ENCODE measurements around the gene AKAP1. TPM values are rescaled to one million over a fixed set of nuclear protein-coding genes. Genes with fewer than 3 reads are reported as not detected.

The AKAP1 gene
- total and polyA plus RNA-seq, 2 of the 8 experiments (the other 6 are each of a cell fraction or from before 2014, with no cell fraction given), result 120 to 156 TPM

- H3K4me2 ChIP-seq (ENCODE audit: insufficient read depth in 1 of 2, low read depth in 2 of 2, low read length in 2 of 2), result no peak overlapping the region
- H3K4me3 ChIP-seq (ENCODE audit: extremely low read depth in 1 of 4, insufficient read depth in 2 of 4, low read depth in 3 of 4, low read length in 4 of 4), result no peak overlapping the region
- no peaks in the 10 kb centered on the region for H3K79me1 ChIP-seq (ENCODE audit: low read depth, low read length)
- 90% methylated on average over 61 of the region's 69 CpGs; no CpG with 5 or more reads in 1 of the 2 experiments for WGBS, 2 experiments (ENCODE audit: extremely low coverage in 1 of 2, insufficient coverage in 1 of 2, insufficient read length in 1 of 2, insufficient replicate concordance in 2 of 2, low coverage in 1 of 2, low lambda C conversion rate in 2 of 2, missing lambda C conversion rate in 1 of 2)
- no peaks in the 10 kb centered on the region for H3K36me3 ChIP-seq (ENCODE audit: control insufficient read depth in 2 of 4, insufficient read depth in 4 of 4, low read length in 3 of 4)
- H3K27ac ChIP-seq (ENCODE audit: low read depth, low read length), result no peak overlapping the region
- no peak overlapping the region for H2AK5ac ChIP-seq (ENCODE audit: low read depth, low read length)
- H2AFZ ChIP-seq (ENCODE audit: low read length), result no peak overlapping the region
- no peak overlapping the region for H3K4ac ChIP-seq (replicated peaks; ENCODE audit: insufficient read length, low read depth, low read length)
- H4K8ac ChIP-seq (ENCODE audit: extremely low read depth, insufficient read depth, low read length), result peak overlapping the region; percentile 35
- no peaks in the 10 kb centered on the region for H3K23me2 ChIP-seq (ENCODE audit: low read depth, low read length)
- no peak overlapping the region; the same call in 1 of the 2 replicates for H3K18ac ChIP-seq (ENCODE audit: extremely low read depth, low read length)
- H2BK20ac ChIP-seq (ENCODE audit: low read length), result no peak overlapping the region; the same call in 1 of the 2 replicates
- ChIA-PET POLR2A (ENCODE audit: partially characterized antibody) (interaction anchor here (0.6 kb wide), 1 partner anchor 22 kb away, joined by 4 read pairs; no protein-coding TSS in a partner anchor), CTCF (ENCODE audit: partially characterized antibody) (interaction anchor here (0.6 to 8.4 kb wide), 8 partner anchors 11 to 356 kb away, joined by 3 to 58 read pairs (median 4); partner anchors contain the start of gene AKAP1)
- H3K79me2 ChIP-seq (ENCODE audit: control insufficient read depth in 1 of 2, insufficient read depth in 2 of 2, low read length in 2 of 2), result no peaks in the 10 kb centered on the region
- no peak overlapping the region for H3K56ac ChIP-seq (replicated peaks; ENCODE audit: insufficient read length, low read depth, low read length)
- FAIRE-seq (no peak), DNase-seq (ENCODE audit: low read depth in 1 of 2, low spot score in 2 of 2) (no peak)
- H2BK12ac ChIP-seq (ENCODE audit: low read depth, low read length), result peak overlapping the region; percentile 77; the same call in 1 of the 2 replicates
- H2BK5ac ChIP-seq (ENCODE audit: low read depth, low read length), result peak overlapping the region; percentile 44; the same call in 1 of the 2 replicates
- H3K14ac ChIP-seq (ENCODE audit: insufficient read length), result no peak overlapping the region
- H3K4me1 ChIP-seq (replicated peaks in 1 of 4; ENCODE audit: control insufficient read depth in 3 of 4, insufficient read depth in 4 of 4, low read length in 3 of 4), result peaks cover 0 to 2% (median under 1%) of the 10 kb centered on the region in 4 experiments; a peak in 2 of 7 replicates
- H3K9me3 ChIP-seq (ENCODE audit: insufficient read depth in 2 of 2, low read depth in 1 of 2, low read length in 1 of 2), result no peaks in the 10 kb centered on the region
- H2BK120ac ChIP-seq (replicated peaks; ENCODE audit: low read depth, low read length), result no peak overlapping the region
- no peak overlapping the region for H2BK15ac ChIP-seq (ENCODE audit: low read length)
- no peak overlapping the region for H3K23ac ChIP-seq (ENCODE audit: insufficient read length)
- H4K91ac ChIP-seq (replicated peaks; ENCODE audit: insufficient read length, low read length), result peak overlapping the region; percentile 67
- H3K27me3 ChIP-seq (replicated peaks in 1 of 4; ENCODE audit: control insufficient read depth in 3 of 4, extremely low read depth in 1 of 4, insufficient read depth in 3 of 4, low read length in 3 of 4), result no peaks in the 10 kb centered on the region
- H4K20me1 ChIP-seq (replicated peaks in 1 of 2; ENCODE audit: control insufficient read depth in 1 of 2, insufficient read depth in 2 of 2, low read length in 2 of 2), result no peaks in the 10 kb centered on the region
- H4K5ac ChIP-seq (ENCODE audit: insufficient read length, low read depth, low read length), result no peak overlapping the region
- H3K9ac ChIP-seq (replicated peaks in 1 of 4; ENCODE audit: extremely low read depth in 1 of 4, low read depth in 3 of 4, low read length in 3 of 4), result no peak overlapping the region
- TF ChIP-seq CHD2 (IDR thresholded peaks at IDR 0.05; ENCODE audit: low read length), result no peak
- TF ChIP-seq YY1 (IDR thresholded peaks at IDR 0.05; ENCODE audit: low read depth, low read length), result no peak
- TF ChIP-seq SRF (IDR thresholded peaks at IDR 0.05; ENCODE audit: low read depth, low read length), result no peak
- TF ChIP-seq MAFK (IDR thresholded peaks at IDR 0.05; ENCODE audit: low read depth, low read length), result no peak
- TF ChIP-seq E2F6 (IDR thresholded peaks at IDR 0.05), result no peak
- TF ChIP-seq SIX5 (IDR thresholded peaks at IDR 0.05; ENCODE audit: low read depth, low read length), result no peak
- TF ChIP-seq CREB1 (IDR thresholded peaks at IDR 0.05), result no peak
- no peak for TF ChIP-seq SIRT6 (IDR thresholded peaks at IDR 0.05; ENCODE audit: low read length)
- TF ChIP-seq SAP30 (IDR thresholded peaks at IDR 0.05; ENCODE audit: insufficient read depth, insufficient replicate concordance, low read length), result no peak
- no peak for TF ChIP-seq POU5F1 (IDR thresholded peaks at IDR 0.05; ENCODE audit: low read depth, low read length)
- TF ChIP-seq SP4 (IDR thresholded peaks at IDR 0.05; ENCODE audit: low read length), result no peak
- no peak for TF ChIP-seq TAF1 (IDR thresholded peaks at IDR 0.05; ENCODE audit: low read depth, low read length)
Measured at GRCh38 chr17:57045868-57046704, 39.0 kb upstream of the AKAP1 start.

Measured in H1 (cell line).